Immature natural killer cell (primary cell): ENCODE data around the gene RPS3. TPM values are rescaled to one million over a fixed set of nuclear protein-coding genes. Genes with fewer than 3 reads are reported as not detected.
A peak's percentile ranks its signal among the peaks of the same experiment; 100 is the strongest.

Experiments used
- DNase-seq, 3 donors: peaks; one replicate each; pipeline ENCODE4 v3.0.0; 2022; ENCODE audit warnings: mixed read lengths in 1 of 3
- H3K27ac Mint-ChIP-seq, 6 donors: one replicate each; pipeline ENCODE4 v1.8.0; 2020; ENCODE audit warnings: mixed read lengths in 6 of 6, mild to moderate bottlenecking in 5 of 6, inconsistent platforms in 4 of 6, moderate library complexity in 3 of 6
- H3K27me3 Mint-ChIP-seq, 3 donors: one replicate each; pipeline ENCODE4 v1.8.0; 2020 to 2021; ENCODE audit warnings: low read depth in 3 of 3, mild to moderate bottlenecking in 3 of 3, mixed read lengths in 3 of 3, moderate library complexity in 3 of 3, inconsistent platforms in 1 of 3
- H3K36me3 Mint-ChIP-seq, 3 donors: one replicate each; pipeline ENCODE4 v1.8.0; 2020; ENCODE audit warnings: mixed read lengths in 3 of 3, inconsistent platforms in 2 of 3, mild to moderate bottlenecking in 2 of 3
- H3K4me1 Mint-ChIP-seq, 2 donors: one replicate each; pipeline ENCODE4 v1.8.0; 2020; ENCODE audit warnings: inconsistent platforms in 2 of 2, mild to moderate bottlenecking in 2 of 2, mixed read lengths in 2 of 2, moderate library complexity in 1 of 2
- H3K4me3 Mint-ChIP-seq, 5 donors: one replicate each; pipeline ENCODE4 v1.8.0; 2020; ENCODE audit warnings: mild to moderate bottlenecking in 5 of 5, mixed read lengths in 5 of 5, inconsistent platforms in 3 of 5, moderate library complexity in 3 of 5
- H3K9me3 Mint-ChIP-seq, 6 donors: one replicate each; pipeline ENCODE4 v1.8.0; 2020; ENCODE audit warnings: mild to moderate bottlenecking in 6 of 6, mixed read lengths in 6 of 6, inconsistent platforms in 4 of 6, moderate library complexity in 3 of 6
- polyA plus RNA-seq, 3 donors: library from polyadenylated mRNA; unstranded; fragments of 300-500 nt; fragmentation: Illumina TruSeq; gene quantifications; one replicate each; pipeline ENCODE4 v1.2.3, GENCODE V29; 2021

The RPS3 gene
- polyA plus RNA-seq, 3 donors from 2014 or later, result 2,605 to 4,768 (median 2,974) TPM

GRCh38 chr11:75387736-75388294, 11.5 kb upstream of the RPS3 start:
- peaks cover 19 to 20% of the 10 kb centered on the region in 2 donors for H3K4me1 Mint-ChIP-seq
- H3K9me3 Mint-ChIP-seq, result no peaks in the 10 kb centered on the region
- no peak overlapping the region for H3K27ac Mint-ChIP-seq
- no peak overlapping the region for H3K4me3 Mint-ChIP-seq
- peaks cover 3 to 8% (median 7%) of the 10 kb centered on the region in 3 donors for H3K27me3 Mint-ChIP-seq
- DNase-seq, result no peak
- no peaks in the 10 kb centered on the region for H3K36me3 Mint-ChIP-seq

GRCh38 chr11:75388386-75389275, 10.7 kb upstream of the RPS3 start:
- H3K4me3 Mint-ChIP-seq, result no peak overlapping the region
- DNase-seq, result peak; percentile 63 to 69 (median 66)
- no peaks in the 10 kb centered on the region for H3K9me3 Mint-ChIP-seq
- H3K36me3 Mint-ChIP-seq, result no peaks in the 10 kb centered on the region
- H3K4me1 Mint-ChIP-seq, result peaks cover 12% of the 10 kb centered on the region in 2 donors
- H3K27ac Mint-ChIP-seq, result no peak overlapping the region
- peaks cover 5 to 8% (median 7%) of the 10 kb centered on the region in 3 donors for H3K27me3 Mint-ChIP-seq

DNA sequence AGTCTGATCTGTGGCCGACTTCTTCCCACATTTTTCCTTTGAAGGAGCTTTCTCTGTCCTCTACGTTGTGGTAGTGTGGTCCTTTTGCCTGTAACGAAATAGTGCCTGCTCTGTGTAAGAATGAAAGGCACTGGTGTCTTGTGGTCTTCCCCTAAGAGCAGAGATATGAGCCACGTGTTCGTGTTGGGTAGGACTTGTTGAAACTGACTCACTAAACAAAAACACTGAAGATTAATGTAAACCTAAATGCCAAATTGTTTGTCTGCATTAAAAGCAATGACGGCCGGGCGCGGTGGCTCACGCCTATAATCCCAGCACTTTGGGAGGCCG, 10.1 kb upstream of the RPS3 start:
- H3K27me3 Mint-ChIP-seq, result peaks cover 3 to 8% (median 5%) of the 10 kb centered on the region in 3 donors
- peaks cover 6% of the 10 kb centered on the region in 2 donors for H3K4me1 Mint-ChIP-seq
- H3K36me3 Mint-ChIP-seq, result no peaks in the 10 kb centered on the region
- H3K9me3 Mint-ChIP-seq, result no peaks in the 10 kb centered on the region
- DNase-seq, result no peak
- no peak overlapping the region for H3K4me3 Mint-ChIP-seq
- no peak overlapping the region for H3K27ac Mint-ChIP-seq

DNA sequence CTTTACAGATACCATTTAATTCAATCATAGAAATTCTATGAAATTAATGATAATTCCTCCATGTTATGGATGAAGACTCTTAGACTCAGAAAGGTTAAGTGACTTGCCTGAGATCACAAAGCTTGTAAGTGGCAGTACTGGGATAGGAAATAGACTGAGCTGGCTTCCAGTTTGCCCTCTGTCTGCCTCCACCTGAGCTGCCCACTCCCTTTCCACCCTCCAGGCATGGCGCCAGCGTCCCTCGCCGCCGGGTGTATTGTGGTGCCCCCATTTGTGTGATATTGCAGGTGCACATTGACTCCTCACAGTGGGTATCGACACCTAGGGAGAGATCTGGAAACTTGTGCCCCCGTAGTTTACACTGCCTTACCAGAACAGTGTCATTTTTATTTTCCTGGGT, 9.4 kb upstream of the RPS3 start:
- Mint-ChIP-seq H3K36me3 (no peaks in the 10 kb centered on the region), H3K27ac (no peak overlapping the region), H3K4me3 (no peak overlapping the region), H3K4me1 (no peaks in the 10 kb centered on the region), H3K9me3 (no peaks in the 10 kb centered on the region), H3K27me3 (peaks cover 0 to 8% (median 5%) of the 10 kb centered on the region in 3 donors)
- no peak for DNase-seq

GRCh38 chr11:75394085-75394840, 5.1 kb upstream of the RPS3 start:
- Mint-ChIP-seq H3K36me3 (no peaks in the 10 kb centered on the region), H3K27me3 (peaks cover 0 to 7% (median 5%) of the 10 kb centered on the region in 3 donors), H3K27ac (no peak overlapping the region), H3K4me3 (no peak overlapping the region), H3K9me3 (no peaks in the 10 kb centered on the region), H3K4me1 (peaks cover 2 to 4% of the 10 kb centered on the region in 2 donors)
- no peak for DNase-seq

- H3K9me3 Mint-ChIP-seq, result no peaks in the 10 kb centered on the region
- H3K27me3 Mint-ChIP-seq, result peaks cover 0 to 3% (median 1%) of the 10 kb centered on the region in 3 donors
- peaks cover 3 to 24% (median 24%) of the 10 kb centered on the region in 3 donors for H3K36me3 Mint-ChIP-seq
- H3K4me3 Mint-ChIP-seq, result peak overlapping the region in 4 of 5 donors; percentile 93 to 97 (median 96)
- peaks cover 35 to 50% of the 10 kb centered on the region in 2 donors for H3K4me1 Mint-ChIP-seq
- DNase-seq, result no peak
- H3K27ac Mint-ChIP-seq, result peak overlapping the region; percentile 93 to 98 (median 96)
These were observed 412 bp upstream of the RPS3 start for GRCh38 chr11:75398906-75399305.

- H3K27me3 Mint-ChIP-seq, result peaks cover 0 to 3% (median 1%) of the 10 kb centered on the region in 3 donors
- H3K9me3 Mint-ChIP-seq, result no peaks in the 10 kb centered on the region
- peak overlapping the region; percentile 93 to 98 (median 96) for H3K27ac Mint-ChIP-seq
- H3K4me1 Mint-ChIP-seq, result peaks cover 42 to 64% of the 10 kb centered on the region in 2 donors
- peaks cover 9 to 37% (median 27%) of the 10 kb centered on the region in 3 donors for H3K36me3 Mint-ChIP-seq
- peak in 2 of 3 donors; percentile 16 to 23 for DNase-seq
- H3K4me3 Mint-ChIP-seq, result peak overlapping the region; percentile 93 to 97 (median 96)
These were observed 988 bp downstream of the RPS3 start for GRCh38 chr11:75400146-75400865.

DNA sequence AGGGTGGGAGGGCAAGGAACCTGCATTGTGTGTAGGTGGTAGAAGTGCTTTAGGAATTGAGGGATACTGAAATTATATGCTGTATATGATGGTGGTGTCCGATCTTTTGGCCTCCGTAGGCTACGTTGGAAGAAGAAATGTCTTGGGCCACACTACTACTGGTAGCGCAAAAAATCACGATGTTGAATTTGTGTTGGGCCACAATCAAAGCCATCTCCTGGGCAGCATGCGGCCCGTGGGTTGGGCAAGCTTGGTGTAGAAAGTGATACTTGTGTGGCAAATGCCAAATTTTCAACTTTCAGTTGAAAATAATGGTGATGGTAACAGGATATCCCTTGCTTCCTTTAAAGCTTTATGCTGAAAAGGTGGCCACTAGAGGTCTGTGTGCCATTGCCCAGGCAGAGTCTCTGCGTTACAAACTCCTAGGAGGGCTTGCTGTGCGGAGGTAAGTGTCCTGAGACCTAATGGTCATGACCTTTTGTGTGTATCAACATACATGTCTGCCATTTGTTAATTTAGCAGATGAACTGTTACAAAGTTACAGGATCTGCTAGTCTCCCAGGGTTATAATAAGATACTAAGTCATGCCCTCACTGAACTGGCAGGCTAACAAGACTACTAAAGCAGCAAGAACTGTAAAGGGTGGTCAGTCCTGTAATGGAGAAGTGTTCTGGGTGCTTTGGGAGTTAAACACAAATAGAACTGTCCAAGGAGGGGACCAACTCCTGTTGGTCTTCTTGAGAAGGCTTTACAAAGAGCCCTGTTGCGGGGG, 2.9 kb downstream of the RPS3 start:
- peaks cover 0 to 3% (median 3%) of the 10 kb centered on the region in 3 donors for H3K27me3 Mint-ChIP-seq
- peak overlapping the region; percentile 43 to 96 (median 60) for H3K27ac Mint-ChIP-seq
- peaks cover 42 to 77% of the 10 kb centered on the region in 2 donors for H3K4me1 Mint-ChIP-seq
- no peak for DNase-seq
- no peaks in the 10 kb centered on the region for H3K9me3 Mint-ChIP-seq
- H3K4me3 Mint-ChIP-seq, result peak overlapping the region; percentile 20 to 97 (median 54)
- H3K36me3 Mint-ChIP-seq, result peaks cover 12 to 49% (median 27%) of the 10 kb centered on the region in 3 donors

GRCh38 chr11:75403037-75403436, 3.7 kb downstream of the RPS3 start:
- DNase-seq, result no peak
- H3K4me3 Mint-ChIP-seq, result peak overlapping the region in 1 of 5 donors; percentile 7
- peaks cover 0 to 3% (median 3%) of the 10 kb centered on the region in 3 donors for H3K27me3 Mint-ChIP-seq
- no peaks in the 10 kb centered on the region for H3K9me3 Mint-ChIP-seq
- peaks cover 17 to 53% (median 31%) of the 10 kb centered on the region in 3 donors for H3K36me3 Mint-ChIP-seq
- H3K4me1 Mint-ChIP-seq, result peaks cover 46 to 82% of the 10 kb centered on the region in 2 donors
- peak overlapping the region in 4 of 6 donors; percentile 9 to 70 (median 54) for H3K27ac Mint-ChIP-seq

DNA sequence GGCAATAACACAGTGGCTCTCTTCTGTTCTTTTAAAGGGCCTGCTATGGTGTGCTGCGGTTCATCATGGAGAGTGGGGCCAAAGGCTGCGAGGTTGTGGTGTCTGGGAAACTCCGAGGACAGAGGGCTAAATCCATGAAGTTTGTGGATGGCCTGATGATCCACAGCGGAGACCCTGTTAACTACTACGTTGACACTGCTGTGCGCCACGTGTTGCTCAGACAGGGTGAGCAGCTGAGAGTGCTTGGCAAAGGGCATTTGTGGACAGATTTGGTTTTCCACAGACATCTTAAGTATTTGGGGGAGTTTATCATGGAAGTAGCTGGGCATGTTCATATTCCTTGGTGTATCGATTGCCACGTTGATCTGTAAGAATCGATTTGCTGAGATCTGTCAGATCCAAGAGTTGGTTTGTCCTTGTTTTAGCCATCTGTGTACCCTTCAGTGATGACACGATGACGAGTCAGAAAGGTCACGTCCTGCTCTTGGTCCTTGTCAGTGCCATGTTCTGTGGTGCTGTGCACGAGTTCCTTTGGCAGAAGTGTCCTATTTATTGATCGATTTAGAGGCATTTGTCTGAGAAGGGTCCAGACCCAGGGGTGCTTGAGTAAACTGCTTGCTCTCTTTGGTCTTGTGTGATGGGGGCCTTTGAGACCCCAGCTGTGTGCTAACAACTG, 4.8 kb downstream of the RPS3 start:
- peak overlapping the region in 4 of 6 donors; percentile 19 to 70 (median 54) for H3K27ac Mint-ChIP-seq
- H3K4me1 Mint-ChIP-seq, result peaks cover 45 to 82% of the 10 kb centered on the region in 2 donors
- DNase-seq, result no peak
- H3K9me3 Mint-ChIP-seq, result no peaks in the 10 kb centered on the region
- no peak overlapping the region for H3K4me3 Mint-ChIP-seq
- peaks cover 18 to 54% (median 32%) of the 10 kb centered on the region in 3 donors for H3K36me3 Mint-ChIP-seq
- peaks cover 0 to 3% (median 3%) of the 10 kb centered on the region in 3 donors for H3K27me3 Mint-ChIP-seq

DNA sequence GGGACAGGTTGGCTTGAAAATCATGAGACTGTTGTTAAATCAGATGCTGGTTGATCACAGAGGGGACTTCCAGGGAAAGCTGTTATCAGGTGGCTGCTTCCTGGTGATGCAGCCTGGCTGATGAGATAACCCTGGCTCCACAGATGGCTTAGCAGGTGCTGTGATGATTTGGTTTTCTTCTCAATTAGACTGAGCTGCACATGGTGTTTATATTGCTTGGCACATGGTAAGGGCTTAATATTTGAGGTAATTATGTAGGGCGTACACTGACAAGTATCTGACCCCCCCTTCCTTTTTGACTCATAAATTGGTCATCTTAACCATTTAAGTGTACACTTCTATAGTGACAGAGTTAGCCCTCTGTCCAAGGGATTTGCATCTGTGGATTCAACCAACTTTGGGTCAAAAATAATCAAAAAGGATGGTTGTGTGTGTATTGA, 7.0 kb downstream of the RPS3 start:
- Mint-ChIP-seq H3K4me3 (no peak overlapping the region), H3K27ac (peak overlapping the region in 3 of 6 donors; percentile 14 to 51 (median 28)), H3K9me3 (no peaks in the 10 kb centered on the region), H3K4me1 (peaks cover 26 to 60% of the 10 kb centered on the region in 2 donors), H3K27me3 (peaks cover 0 to 2% (median 0%) of the 10 kb centered on the region in 3 donors), H3K36me3 (peaks cover 18 to 54% (median 28%) of the 10 kb centered on the region in 3 donors)
- no peak for DNase-seq

- Mint-ChIP-seq H3K36me3 (peaks cover 8 to 34% (median 17%) of the 10 kb centered on the region in 3 donors), H3K4me1 (peaks cover 11 to 43% of the 10 kb centered on the region in 2 donors), H3K4me3 (no peak overlapping the region), H3K27ac (no peak overlapping the region), H3K9me3 (no peaks in the 10 kb centered on the region), H3K27me3 (peaks cover 0 to 3% (median 0%) of the 10 kb centered on the region in 3 donors)
- DNase-seq, result no peak
These were observed 9.6 kb downstream of the RPS3 start for GRCh38 chr11:75408957-75409219.
